RWPE2 (cell line): ENCODE results near the gene MYO18B.

Experiments used
- ATAC-seq: fragments of 200-7000 bp; cut with Tn5 transposase; 3 replicates; pipeline ENCODE4 v1.9.1; 2021; ENCODE audit warnings: low read depth
- DNase-seq: peaks from one replicate; pipeline ENCODE4 v3.0.0-alpha.2; 2020; ENCODE audit warnings: low spot score
- H3K27ac ChIP-seq: fragments of 450-650 bp; 2 replicates; pipeline ENCODE4 v1.5.1; 2017; ENCODE audit warnings: mild to moderate bottlenecking; ENCODE audit not compliant: poor library complexity, severe bottlenecking
- H3K27me3 ChIP-seq: fragments of 250-450 bp; sonication (Bioruptor Pico); 2 replicates; pipeline ENCODE4 v1.5.1; 2021; ENCODE audit warnings: mild to moderate bottlenecking, moderate library complexity; ENCODE audit not compliant: insufficient read depth, poor library complexity, severe bottlenecking
- H3K36me3 ChIP-seq: fragments of 250-450 bp; sonication (Bioruptor Pico); 2 replicates; pipeline ENCODE4 v1.5.1; 2020; ENCODE audit warnings: low read depth, mild to moderate bottlenecking, moderate library complexity
- H3K4me1 ChIP-seq: fragments of 250-450 bp; sonication (Bioruptor Pico); 2 replicates; pipeline ENCODE4 v1.5.1; 2021; ENCODE audit warnings: mild to moderate bottlenecking, moderate library complexity; ENCODE audit not compliant: insufficient read depth, poor library complexity, severe bottlenecking
- H3K4me3 ChIP-seq: fragments of 250-450 bp; sonication (Bioruptor Pico); 2 replicates; pipeline ENCODE4 v1.5.1; 2021; ENCODE audit warnings: mild to moderate bottlenecking, moderate library complexity; ENCODE audit not compliant: severe bottlenecking
- H3K9me3 ChIP-seq: fragments of 250-450 bp; sonication (Bioruptor Pico); 2 replicates; pipeline ENCODE4 v1.5.1; 2021; ENCODE audit warnings: mild to moderate bottlenecking, moderate library complexity; ENCODE audit not compliant: severe bottlenecking
- CTCF ChIP-seq: fragments of 450-650 bp; IDR thresholded peaks from one replicate; pipeline ENCODE4 v1.5.1; 2017; ENCODE audit warnings: mild to moderate bottlenecking, moderate library complexity; ENCODE audit not compliant: poor library complexity, severe bottlenecking

MYO18B gene

DNA sequence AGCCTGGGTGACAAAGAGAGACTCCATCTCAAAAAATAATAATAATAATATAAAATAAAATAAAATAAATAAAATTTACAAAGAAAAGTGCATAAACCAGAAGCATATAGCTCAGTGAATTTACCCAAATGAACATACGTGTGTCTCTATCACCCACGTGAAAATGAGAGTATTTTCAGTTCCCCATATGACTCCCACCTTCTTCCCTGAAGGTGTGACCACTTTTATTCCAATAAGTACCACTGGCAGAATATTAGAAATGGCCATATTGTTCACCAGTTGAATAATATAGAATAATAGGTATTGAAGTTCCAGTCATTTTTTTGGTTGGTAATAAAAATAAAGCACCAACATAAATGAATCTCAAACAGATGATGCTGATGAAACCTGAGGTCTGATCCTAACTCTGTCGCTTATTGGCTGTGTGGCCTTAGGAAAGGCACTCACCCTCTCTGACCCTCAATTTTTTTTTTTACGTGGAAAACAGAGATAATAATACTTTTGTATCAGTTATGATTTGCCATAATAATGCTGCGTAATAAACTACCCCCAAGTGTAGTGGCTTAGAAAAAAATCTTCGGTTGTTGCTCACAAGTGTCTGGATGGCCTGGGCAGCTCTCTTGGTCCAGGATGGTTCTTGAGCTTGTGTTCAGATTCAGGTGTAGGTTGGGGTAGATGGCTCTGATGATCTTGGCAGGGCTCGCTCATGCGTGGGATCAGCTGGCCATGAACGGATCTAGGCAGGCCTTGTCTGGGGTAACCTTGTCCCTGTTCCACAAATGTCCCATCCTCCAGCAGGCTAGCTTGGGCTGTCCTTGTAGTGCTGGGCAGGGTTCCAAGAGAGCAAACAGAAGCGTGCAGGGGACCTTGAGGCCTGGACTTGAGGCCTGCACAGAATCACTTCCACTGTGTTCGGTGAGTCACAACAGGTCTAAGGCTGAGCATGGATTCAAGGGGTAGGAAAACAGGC is 88.1 kb downstream of the MYO18B start:
- DNase-seq = no peak
- H3K9me3 ChIP-seq = no peaks in the 10 kb centered on the region
- no peak for TF ChIP-seq CTCF
- no peaks in the 10 kb centered on the region for H3K36me3 ChIP-seq
- no peak for ATAC-seq
- H3K27ac ChIP-seq = no peak overlapping the region
- H3K4me3 ChIP-seq = no peak overlapping the region
- no peaks in the 10 kb centered on the region for H3K27me3 ChIP-seq
- no peaks in the 10 kb centered on the region for H3K4me1 ChIP-seq

DNA sequence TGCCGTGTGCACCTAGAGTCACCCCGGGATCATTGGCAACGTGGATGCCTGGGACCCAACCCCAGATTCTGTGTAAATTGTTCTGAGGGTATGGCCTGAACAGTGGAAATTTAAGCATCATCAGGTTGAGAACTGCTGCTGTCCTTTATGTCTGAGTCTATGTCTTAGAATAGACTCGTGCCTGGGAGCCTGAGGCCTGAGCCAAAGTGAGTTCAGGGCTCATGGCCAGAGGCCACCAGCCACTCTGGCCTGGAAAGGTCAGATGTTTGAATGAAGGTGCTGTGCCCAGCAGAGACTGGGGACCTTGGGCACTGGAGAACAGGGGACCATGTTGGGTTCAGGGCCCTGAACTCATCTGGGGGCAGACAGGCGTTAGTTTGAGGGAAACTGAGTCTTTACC is 91.1 kb downstream of the MYO18B start:
- H3K9me3 ChIP-seq = no peaks in the 10 kb centered on the region
- H3K36me3 ChIP-seq = no peaks in the 10 kb centered on the region
- no peaks in the 10 kb centered on the region for H3K4me1 ChIP-seq
- DNase-seq = no peak
- ATAC-seq = no peak
- TF ChIP-seq CTCF = no peak
- no peak overlapping the region for H3K27ac ChIP-seq
- H3K27me3 ChIP-seq = no peaks in the 10 kb centered on the region
- no peak overlapping the region for H3K4me3 ChIP-seq

DNA sequence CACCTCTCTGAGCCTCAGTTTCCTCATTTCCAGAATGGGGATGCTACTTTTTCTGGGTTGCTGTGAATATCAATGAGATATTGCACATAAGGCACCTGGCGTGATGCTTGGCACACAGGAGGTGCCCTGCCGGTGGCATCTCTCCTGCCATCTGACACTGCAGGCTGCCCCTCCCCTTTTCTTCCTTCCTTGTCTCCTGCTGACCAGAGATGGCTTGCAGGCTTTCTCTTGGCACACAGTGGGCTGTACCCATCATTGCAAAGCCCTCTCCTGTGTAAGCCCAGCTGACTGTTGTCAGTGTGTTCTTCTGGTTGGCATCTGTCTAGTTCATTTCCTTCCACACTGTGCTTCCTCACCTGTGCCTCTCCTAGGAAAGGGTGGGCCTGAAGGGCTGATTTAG is 91.7 kb downstream of the MYO18B start:
- no peak overlapping the region for H3K27ac ChIP-seq
- no peak for ATAC-seq
- no peaks in the 10 kb centered on the region for H3K9me3 ChIP-seq
- H3K36me3 ChIP-seq = no peaks in the 10 kb centered on the region
- no peak for TF ChIP-seq CTCF
- no peak for DNase-seq
- no peaks in the 10 kb centered on the region for H3K27me3 ChIP-seq
- no peak overlapping the region for H3K4me3 ChIP-seq
- H3K4me1 ChIP-seq = no peaks in the 10 kb centered on the region

DNA sequence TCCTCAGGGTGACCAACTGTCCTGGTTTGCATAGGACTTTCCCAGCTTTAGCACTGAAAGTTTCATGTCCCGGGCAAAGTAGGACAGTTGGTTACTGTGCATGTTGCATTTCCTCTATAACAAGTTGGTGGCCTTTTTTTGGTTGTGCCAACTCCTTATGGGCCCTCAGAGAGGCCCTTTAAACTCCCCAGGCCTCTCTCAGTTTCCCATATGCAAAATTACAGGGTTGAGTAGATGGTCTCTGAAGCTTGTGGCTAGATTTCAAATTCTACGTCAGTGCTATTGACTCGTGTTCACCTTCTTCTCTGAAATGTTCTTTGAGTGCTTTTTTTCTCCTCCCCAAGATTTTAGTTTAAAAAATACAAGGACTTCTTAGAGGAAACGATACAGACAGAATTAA is 92.5 kb downstream of the MYO18B start:
- Histone ChIP-seq H3K36me3 (no peaks in the 10 kb centered on the region), H3K27ac (no peak overlapping the region), H3K9me3 (no peaks in the 10 kb centered on the region), H3K4me1 (no peaks in the 10 kb centered on the region), H3K4me3 (no peak overlapping the region), H3K27me3 (no peaks in the 10 kb centered on the region)
- ATAC-seq = no peak
- DNase-seq = no peak
- no peak for TF ChIP-seq CTCF

DNA sequence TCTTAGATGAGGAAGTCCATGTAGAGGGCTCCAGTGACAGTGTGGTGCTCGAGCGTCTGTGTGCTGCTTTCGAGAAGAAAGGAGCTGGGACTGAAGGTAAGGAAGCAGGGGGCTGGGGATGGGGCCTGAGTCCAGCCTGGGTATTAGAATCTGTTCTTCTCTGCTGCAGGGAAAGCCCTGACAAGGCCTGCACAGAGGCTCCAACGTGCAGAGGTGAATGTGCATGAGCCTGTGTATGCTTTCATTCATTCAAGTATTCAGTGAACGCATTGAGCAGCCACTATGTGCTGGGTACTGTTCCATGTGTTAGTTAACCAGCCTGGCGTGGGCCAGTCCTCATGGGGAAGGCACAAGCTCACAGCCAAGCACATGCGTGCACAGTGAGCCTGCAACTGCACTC is 93.4 kb downstream of the MYO18B start:
- Histone ChIP-seq H3K36me3 (no peaks in the 10 kb centered on the region), H3K9me3 (no peaks in the 10 kb centered on the region), H3K27ac (no peak overlapping the region), H3K27me3 (no peaks in the 10 kb centered on the region), H3K4me1 (no peaks in the 10 kb centered on the region), H3K4me3 (no peak overlapping the region)
- DNase-seq (no peak), ATAC-seq (no peak)
- TF ChIP-seq CTCF = no peak
